ENCODE measurements around the gene GAS2L1.

- TF ChIP-seq CTCF (IDR thresholded peaks at IDR 0.05) (no peak), POLR2A (IDR thresholded peaks at IDR 0.05) (no peak)
Measured at GRCh38 chr22:29351042-29351441, 44.6 kb downstream of the GAS2L1 start.
